GM20000 (cell line): Measurements from ENCODE around the gene DPEP3.

Source experiments
- DNase-seq: peaks from one replicate; pipeline ENCODE4 v3.0.0; 2012; ENCODE audit warnings: low spot score
- TF ChIP-seq, protein P1 (sequence below): IDR thresholded peaks from 2 replicates; pipeline ENCODE4 v1.5.1; 2012; ENCODE audit warnings: mild to moderate bottlenecking, control low read depth; ENCODE audit errors: extremely low read depth, missing control alignments

DPEP3 gene

DNA sequence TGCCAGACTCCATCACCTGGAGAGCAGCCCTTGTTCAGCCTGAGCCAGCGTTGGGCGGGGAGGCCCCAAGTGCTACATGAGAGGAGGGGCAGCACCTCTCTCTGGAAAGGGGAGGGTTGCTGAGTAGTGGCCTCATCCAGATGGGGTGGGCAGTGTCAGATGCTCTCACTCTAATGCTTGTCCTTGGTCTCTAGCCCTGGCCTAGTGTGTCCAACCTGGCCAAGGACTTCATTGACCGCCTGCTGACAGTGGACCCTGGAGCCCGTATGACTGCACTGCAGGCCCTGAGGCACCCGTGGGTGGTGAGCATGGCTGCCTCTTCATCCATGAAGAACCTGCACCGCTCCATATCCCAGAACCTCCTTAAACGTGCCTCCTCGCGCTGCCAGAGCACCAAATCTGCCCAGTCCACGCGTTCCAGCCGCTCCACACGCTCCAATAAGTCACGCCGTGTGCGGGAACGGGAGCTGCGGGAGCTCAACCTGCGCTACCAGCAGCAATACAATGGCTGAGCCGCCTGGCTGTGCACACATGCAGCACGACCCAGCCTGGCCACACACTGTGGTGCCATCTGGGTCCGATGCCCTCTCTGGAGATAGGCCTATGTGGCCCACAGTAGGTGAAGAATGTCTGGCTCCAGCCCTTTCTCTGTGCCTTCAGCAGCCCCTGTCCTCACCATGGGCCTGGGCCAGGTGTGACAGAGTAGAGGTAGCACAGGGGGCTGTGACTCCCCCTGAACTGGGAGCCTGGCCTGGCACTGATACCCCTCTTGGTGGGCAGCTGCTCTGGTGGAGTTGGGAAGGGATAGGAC lies 53.0 kb downstream of the DPEP3 start:
- TF ChIP-seq, protein P1, sequence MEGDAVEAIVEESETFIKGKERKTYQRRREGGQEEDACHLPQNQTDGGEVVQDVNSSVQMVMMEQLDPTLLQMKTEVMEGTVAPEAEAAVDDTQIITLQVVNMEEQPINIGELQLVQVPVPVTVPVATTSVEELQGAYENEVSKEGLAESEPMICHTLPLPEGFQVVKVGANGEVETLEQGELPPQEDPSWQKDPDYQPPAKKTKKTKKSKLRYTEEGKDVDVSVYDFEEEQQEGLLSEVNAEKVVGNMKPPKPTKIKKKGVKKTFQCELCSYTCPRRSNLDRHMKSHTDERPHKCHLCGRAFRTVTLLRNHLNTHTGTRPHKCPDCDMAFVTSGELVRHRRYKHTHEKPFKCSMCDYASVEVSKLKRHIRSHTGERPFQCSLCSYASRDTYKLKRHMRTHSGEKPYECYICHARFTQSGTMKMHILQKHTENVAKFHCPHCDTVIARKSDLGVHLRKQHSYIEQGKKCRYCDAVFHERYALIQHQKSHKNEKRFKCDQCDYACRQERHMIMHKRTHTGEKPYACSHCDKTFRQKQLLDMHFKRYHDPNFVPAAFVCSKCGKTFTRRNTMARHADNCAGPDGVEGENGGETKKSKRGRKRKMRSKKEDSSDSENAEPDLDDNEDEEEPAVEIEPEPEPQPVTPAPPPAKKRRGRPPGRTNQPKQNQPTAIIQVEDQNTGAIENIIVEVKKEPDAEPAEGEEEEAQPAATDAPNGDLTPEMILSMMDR, result no peak
- DNase-seq, result no peak

GRCh38 chr16:67926181-67926750 lies 54.0 kb downstream of the DPEP3 start:
- no peak for DNase-seq
- TF ChIP-seq, protein P1, result no peak
